ENCODE data around the gene PKN3.
A peak's percentile ranks its signal among the peaks of the same experiment; 100 is the strongest.

The PKN3 gene

DNA sequence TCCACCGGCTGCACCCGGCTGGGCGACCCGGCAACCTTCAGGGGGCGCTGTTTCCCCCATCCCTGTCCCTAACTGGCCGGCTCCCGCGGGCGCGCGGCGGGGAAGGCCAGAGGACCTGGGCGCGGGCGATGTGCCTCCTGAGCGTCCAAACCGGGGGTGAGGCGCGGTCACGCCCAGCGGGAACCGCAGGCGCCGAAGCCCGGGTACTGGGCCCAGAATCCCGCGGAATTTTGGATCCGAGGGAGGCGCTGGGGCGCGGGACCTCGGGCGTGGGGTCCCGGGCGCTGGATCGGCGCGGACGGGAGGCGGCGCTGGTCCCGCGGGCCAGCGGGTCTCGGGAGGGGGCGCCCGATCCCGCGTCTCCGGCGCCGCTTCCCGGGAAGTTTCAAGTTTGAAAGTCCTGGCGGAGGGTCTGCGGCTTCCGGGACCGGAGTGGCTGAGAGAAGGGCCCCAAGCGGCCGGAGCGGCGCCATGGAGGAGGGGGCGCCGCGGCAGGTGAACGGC is at the start of gene PKN3:
Gene PKN3, plus strand, starts transcription at position 59 of the 504 bp plus-strand sequence. Its CDS starts 413 bp downstream, at position 472.
- TF ChIP-seq, protein P1, sequence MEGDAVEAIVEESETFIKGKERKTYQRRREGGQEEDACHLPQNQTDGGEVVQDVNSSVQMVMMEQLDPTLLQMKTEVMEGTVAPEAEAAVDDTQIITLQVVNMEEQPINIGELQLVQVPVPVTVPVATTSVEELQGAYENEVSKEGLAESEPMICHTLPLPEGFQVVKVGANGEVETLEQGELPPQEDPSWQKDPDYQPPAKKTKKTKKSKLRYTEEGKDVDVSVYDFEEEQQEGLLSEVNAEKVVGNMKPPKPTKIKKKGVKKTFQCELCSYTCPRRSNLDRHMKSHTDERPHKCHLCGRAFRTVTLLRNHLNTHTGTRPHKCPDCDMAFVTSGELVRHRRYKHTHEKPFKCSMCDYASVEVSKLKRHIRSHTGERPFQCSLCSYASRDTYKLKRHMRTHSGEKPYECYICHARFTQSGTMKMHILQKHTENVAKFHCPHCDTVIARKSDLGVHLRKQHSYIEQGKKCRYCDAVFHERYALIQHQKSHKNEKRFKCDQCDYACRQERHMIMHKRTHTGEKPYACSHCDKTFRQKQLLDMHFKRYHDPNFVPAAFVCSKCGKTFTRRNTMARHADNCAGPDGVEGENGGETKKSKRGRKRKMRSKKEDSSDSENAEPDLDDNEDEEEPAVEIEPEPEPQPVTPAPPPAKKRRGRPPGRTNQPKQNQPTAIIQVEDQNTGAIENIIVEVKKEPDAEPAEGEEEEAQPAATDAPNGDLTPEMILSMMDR (IDR thresholded peaks at IDR 0.05): peak; percentile 91
- Mint-ChIP-seq H3K9me3 (no peaks in the 10 kb centered on the region), H3K36me3 (ENCODE audit: low read depth) (peaks cover 3% of the 10 kb centered on the region), H3K27me3 (ENCODE audit: low read depth, poor library complexity) (peaks cover 3% of the 10 kb centered on the region), H3K4me3 (peak within 1 kb of the TSS; percentile 87), H3K4me1 (peaks cover 12% of the 10 kb centered on the region), H3K27ac (peak within 1 kb of the TSS; percentile 48)
- peak; percentile 98 for DNase-seq

DNA sequence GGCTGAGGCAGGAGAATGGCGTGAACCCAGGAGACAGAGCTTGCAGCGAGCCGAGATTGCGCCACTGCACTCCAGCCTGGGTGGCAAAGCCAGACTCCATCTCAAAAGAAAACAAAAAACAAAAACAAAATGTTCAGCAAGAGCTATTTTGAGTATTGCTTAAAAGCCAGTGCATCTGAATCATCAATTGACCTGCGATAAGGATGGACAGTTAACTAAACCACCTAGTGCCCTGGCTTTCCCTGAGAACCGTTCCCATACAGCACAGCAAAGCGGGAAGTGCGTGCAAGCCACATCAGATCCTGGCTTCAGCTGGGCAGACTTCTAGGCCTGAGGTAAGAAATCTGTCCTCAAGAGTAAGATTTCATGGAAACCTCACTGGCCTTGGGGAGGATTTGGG is 48.4 kb upstream of the PKN3 start:
- Mint-ChIP-seq H3K4me1 (peaks cover 17% of the 10 kb centered on the region), H3K27me3 (ENCODE audit: low read depth, poor library complexity) (no peaks in the 10 kb centered on the region), H3K9me3 (no peaks in the 10 kb centered on the region), H3K4me3 (no peak overlapping the region), H3K27ac (no peak overlapping the region), H3K36me3 (ENCODE audit: low read depth) (peaks cover 13% of the 10 kb centered on the region)
- TF ChIP-seq, protein P1 (IDR thresholded peaks at IDR 0.05): no peak
- no peak for DNase-seq

GRCh38 chr9:128654481-128654880 is 47.8 kb upstream of the PKN3 start:
- DNase-seq: no peak
- no peaks in the 10 kb centered on the region for H3K27me3 Mint-ChIP-seq (ENCODE audit: low read depth, poor library complexity)
- no peak overlapping the region for H3K27ac Mint-ChIP-seq
- H3K9me3 Mint-ChIP-seq: no peaks in the 10 kb centered on the region
- TF ChIP-seq, protein P1 (IDR thresholded peaks at IDR 0.05): no peak
- H3K4me3 Mint-ChIP-seq: peak overlapping the region; percentile 62
- H3K36me3 Mint-ChIP-seq (ENCODE audit: low read depth): peaks cover 8% of the 10 kb centered on the region
- H3K4me1 Mint-ChIP-seq: peaks cover 13% of the 10 kb centered on the region

- Mint-ChIP-seq H3K4me3 (peak within 1 kb of the TSS; percentile 89), H3K27ac (peak within 1 kb of the TSS; percentile 100), H3K4me1 (peaks cover 13% of the 10 kb centered on the region), H3K9me3 (no peaks in the 10 kb centered on the region), H3K27me3 (ENCODE audit: low read depth, poor library complexity) (no peaks in the 10 kb centered on the region), H3K36me3 (ENCODE audit: low read depth) (peaks cover 8% of the 10 kb centered on the region)
- TF ChIP-seq, protein P1 (IDR thresholded peaks at IDR 0.05): no peak
- DNase-seq: peak; percentile 96
These were observed 45.6 kb upstream of the PKN3 start, which contains the start of gene DYNC2I2 for GRCh38 chr9:128656416-128657343. DYNC2I2 (minus strand) TSS chr9:128656847; CDS start chr9:128656726, 121 bp downstream.

DNA sequence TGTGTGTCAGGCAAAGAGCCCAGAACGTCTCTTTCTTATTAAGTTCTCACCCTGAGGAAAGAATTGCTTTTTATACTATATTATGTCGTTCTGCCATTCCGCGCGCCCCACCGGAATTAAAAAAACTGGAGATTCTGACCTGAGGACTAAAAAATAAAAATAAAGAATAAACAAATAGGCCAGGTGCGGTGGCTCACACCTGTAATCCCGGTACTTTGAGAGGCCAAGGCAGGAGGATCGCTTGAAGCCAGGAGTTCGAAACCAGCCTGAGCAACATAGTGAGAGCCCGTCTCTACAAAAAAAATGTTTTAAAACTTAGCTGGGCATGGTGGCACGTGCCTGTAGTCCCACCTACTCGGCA is 45.0 kb upstream of the PKN3 start:
- peak overlapping the region; percentile 100 for H3K27ac Mint-ChIP-seq
- peaks cover 8% of the 10 kb centered on the region for H3K36me3 Mint-ChIP-seq (ENCODE audit: low read depth)
- H3K4me1 Mint-ChIP-seq: peaks cover 13% of the 10 kb centered on the region
- no peaks in the 10 kb centered on the region for H3K9me3 Mint-ChIP-seq
- peak overlapping the region; percentile 89 for H3K4me3 Mint-ChIP-seq
- no peaks in the 10 kb centered on the region for H3K27me3 Mint-ChIP-seq (ENCODE audit: low read depth, poor library complexity)
- TF ChIP-seq, protein P1 (IDR thresholded peaks at IDR 0.05): no peak
- no peak for DNase-seq

Measured in nephron progenitor cell (in vitro differentiated cells).